ENCODE data around the gene ROR1. TPM values are rescaled to one million over a fixed set of nuclear protein-coding genes. Genes with fewer than 3 reads are reported as not detected.

ROR1 gene
- total RNA-seq, 1 experiment from 2014 or later, result 37.2 TPM

- Mint-ChIP-seq H3K9me3 (ENCODE audit: unreplicated experiment) (no peaks in the 10 kb centered on the region), H3K27me3 (ENCODE audit: insufficient read depth, unreplicated experiment) (no peaks in the 10 kb centered on the region), H3K36me3 (ENCODE audit: insufficient read depth, unreplicated experiment) (peaks cover 7% of the 10 kb centered on the region), H3K4me3 (ENCODE audit: unreplicated experiment) (no peak overlapping the region), H3K27ac (ENCODE audit: unreplicated experiment) (no peak overlapping the region), H3K4me1 (ENCODE audit: low read depth, unreplicated experiment) (no peaks in the 10 kb centered on the region)
- no TSS peak for BruUV-seq (replicated peaks)
- Histone ChIP-seq H3K27me3 (replicated peaks; ENCODE audit: control insufficient read depth, insufficient read depth, low read length) (no peaks in the 10 kb centered on the region), H3K4me1 (no peaks in the 10 kb centered on the region), H3K9me3 (no peaks in the 10 kb centered on the region), H3K36me3 (ENCODE audit: control insufficient read depth, insufficient read depth, low read length) (no peaks in the 10 kb centered on the region), H3K4me3 (ENCODE audit: low read depth, low read length) (no peak overlapping the region)
- TF ChIP-seq CTCF (IDR thresholded peaks at IDR 0.05; ENCODE audit: insufficient read depth in 1 of 2, low read depth in 1 of 2, low read length in 1 of 2, severe bottlenecking in 1 of 2, unreplicated experiment in 1 of 2), result no peak
- intact Hi-C loops (cut with micrococcal nuclease; ENCODE audit: unreplicated experiment), result no loop called here
- no peak for DNase-seq
- POLR2A ChIA-PET, result no interaction called here
- CTCF ChIA-PET, result no interaction called here
Observed at GRCh38 chr1:64121766-64122385, 348.1 kb downstream of the ROR1 start.

- no peak for TF ChIP-seq CTCF (IDR thresholded peaks at IDR 0.05; ENCODE audit: insufficient read depth in 1 of 2, low read depth in 1 of 2, low read length in 1 of 2, severe bottlenecking in 1 of 2, unreplicated experiment in 1 of 2)
- POLR2A ChIA-PET, result no interaction called here
- Histone ChIP-seq H3K27me3 (replicated peaks; ENCODE audit: control insufficient read depth, insufficient read depth, low read length) (no peaks in the 10 kb centered on the region), H3K4me1 (no peaks in the 10 kb centered on the region), H3K4me3 (ENCODE audit: low read depth, low read length) (no peak overlapping the region), H3K9me3 (no peaks in the 10 kb centered on the region), H3K36me3 (ENCODE audit: control insufficient read depth, insufficient read depth, low read length) (no peaks in the 10 kb centered on the region)
- Mint-ChIP-seq H3K27me3 (ENCODE audit: insufficient read depth, unreplicated experiment) (no peaks in the 10 kb centered on the region), H3K27ac (ENCODE audit: unreplicated experiment) (no peak overlapping the region), H3K9me3 (ENCODE audit: unreplicated experiment) (no peaks in the 10 kb centered on the region), H3K36me3 (ENCODE audit: insufficient read depth, unreplicated experiment) (peaks cover 9% of the 10 kb centered on the region), H3K4me3 (ENCODE audit: unreplicated experiment) (no peak overlapping the region), H3K4me1 (ENCODE audit: low read depth, unreplicated experiment) (no peaks in the 10 kb centered on the region)
- BruUV-seq (replicated peaks), result no TSS peak
- intact Hi-C loops (cut with micrococcal nuclease; ENCODE audit: unreplicated experiment), result no loop called here
- CTCF ChIA-PET, result no interaction called here
- DNase-seq, result no peak
Observed at GRCh38 chr1:64122588-64122987, 348.8 kb downstream of the ROR1 start.

GRCh38 chr1:64124704-64125440, 351.1 kb downstream of the ROR1 start:
- H3K27me3 ChIP-seq (replicated peaks; ENCODE audit: control insufficient read depth, insufficient read depth, low read length), result no peaks in the 10 kb centered on the region
- Mint-ChIP-seq H3K36me3 (ENCODE audit: insufficient read depth, unreplicated experiment) (peaks cover 15% of the 10 kb centered on the region), H3K4me1 (ENCODE audit: low read depth, unreplicated experiment) (no peaks in the 10 kb centered on the region), H3K27ac (ENCODE audit: unreplicated experiment) (no peak overlapping the region), H3K4me3 (ENCODE audit: unreplicated experiment) (no peak overlapping the region), H3K9me3 (ENCODE audit: unreplicated experiment) (no peaks in the 10 kb centered on the region), H3K27me3 (ENCODE audit: insufficient read depth, unreplicated experiment) (no peaks in the 10 kb centered on the region)
- no TSS peak for BruUV-seq (replicated peaks)
- no peak overlapping the region for H3K4me3 ChIP-seq (ENCODE audit: low read depth, low read length)
- no peak for DNase-seq
- no peak for TF ChIP-seq CTCF (IDR thresholded peaks at IDR 0.05; ENCODE audit: insufficient read depth in 1 of 2, low read depth in 1 of 2, low read length in 1 of 2, severe bottlenecking in 1 of 2, unreplicated experiment in 1 of 2)
- H3K36me3 ChIP-seq (ENCODE audit: control insufficient read depth, insufficient read depth, low read length), result no peaks in the 10 kb centered on the region
- H3K9me3 ChIP-seq, result no peaks in the 10 kb centered on the region
- no peaks in the 10 kb centered on the region for H3K4me1 ChIP-seq
- intact Hi-C loops (cut with micrococcal nuclease; ENCODE audit: unreplicated experiment), result no loop called here
- POLR2A ChIA-PET, result no interaction called here
- CTCF ChIA-PET, result interaction anchor here (1.1 kb wide), 1 partner anchor 13 kb away, joined by 3 read pairs; no protein-coding TSS in a partner anchor

Data from Caco-2 (cell line).